GM21825 (cell line): ENCODE measurements around the gene LINC00237.

Experiments used
- ATAC-seq: cut with Tn5 transposase; IDR thresholded peaks from one replicate; pipeline ENCODE4 v1.9.1; 2021; ENCODE audit warnings: mild to moderate bottlenecking, moderate library complexity; ENCODE audit not compliant: unreplicated experiment

Gene LINC00237

GRCh38 chr20:21100578-21101452 is 5.3 kb downstream of the LINC00237 start:
- ATAC-seq: no peak

- ATAC-seq: peak; percentile 46
Measured at GRCh38 chr20:21099751-21100577, 6.2 kb downstream of the LINC00237 start.

GRCh38 chr20:21096321-21097043 is 9.7 kb downstream of the LINC00237 start:
- ATAC-seq: no peak

GRCh38 chr20:21092806-21093205 is 13.4 kb downstream of the LINC00237 start:
- ATAC-seq: no peak

- no peak for ATAC-seq
Measured at GRCh38 chr20:21090721-21091120, 15.4 kb downstream of the LINC00237 start.

- ATAC-seq: no peak
Measured at GRCh38 chr20:21090111-21090618, 16.0 kb downstream of the LINC00237 start.

GRCh38 chr20:21089391-21089790 is 16.8 kb downstream of the LINC00237 start:
- no peak for ATAC-seq

- ATAC-seq: no peak
Measured at GRCh38 chr20:21087862-21088540, 18.2 kb downstream of the LINC00237 start.

- ATAC-seq: no peak
Measured at GRCh38 chr20:21083825-21084325, 22.3 kb downstream of the LINC00237 start.

- ATAC-seq: no peak
Measured at GRCh38 chr20:21082584-21082983, 23.6 kb downstream of the LINC00237 start.

- ATAC-seq: no peak
Measured at GRCh38 chr20:21077809-21078345, 28.3 kb downstream of the LINC00237 start.

- ATAC-seq: no peak
Measured at GRCh38 chr20:21076073-21076472, 30.1 kb downstream of the LINC00237 start.

GRCh38 chr20:21075471-21075870 is 30.7 kb downstream of the LINC00237 start:
- ATAC-seq: no peak

- peak; percentile 98 for ATAC-seq
Measured at GRCh38 chr20:21074605-21075336, 31.4 kb downstream of the LINC00237 start.

- no peak for ATAC-seq
Measured at GRCh38 chr20:21067255-21067654, 38.9 kb downstream of the LINC00237 start.

GRCh38 chr20:21064924-21065323 is 41.2 kb downstream of the LINC00237 start:
- no peak for ATAC-seq

- no peak for ATAC-seq
Measured at GRCh38 chr20:21063276-21063675, 42.9 kb downstream of the LINC00237 start.

- ATAC-seq: no peak
Measured at GRCh38 chr20:21053002-21053762, 53.0 kb downstream of the LINC00237 start.

GRCh38 chr20:21052686-21053001 is 53.5 kb downstream of the LINC00237 start:
- ATAC-seq: no peak
